Esophagus (tissue), 2 donors: Measurements from ENCODE around the gene SAMM50. TPM values are rescaled to one million over a fixed set of nuclear protein-coding genes. Genes with fewer than 3 reads are reported as not detected.
A peak's percentile ranks its signal among the peaks of the same experiment; 100 is the strongest.

ENCODE experiments used
- H3K27ac ChIP-seq, 2 donors: one replicate each; pipeline ENCODE4 v1.5.1; 2013; ENCODE audit warnings: low read depth in 2 of 2, mild to moderate bottlenecking in 2 of 2, inconsistent platforms in 1 of 2, low read length in 1 of 2, moderate library complexity in 1 of 2
- H3K27me3 ChIP-seq, 2 donors: one replicate each; pipeline ENCODE4 v1.6.1; 2013; ENCODE audit warnings: low read length in 2 of 2, control low read depth in 1 of 2, mild to moderate bottlenecking in 1 of 2; ENCODE audit not compliant: insufficient read depth in 2 of 2, control insufficient read depth in 1 of 2
- H3K36me3 ChIP-seq, 2 donors: one replicate each; pipeline ENCODE4 v1.6.1; 2013; ENCODE audit warnings: low read length in 1 of 2; ENCODE audit not compliant: control insufficient read depth in 2 of 2, insufficient read depth in 2 of 2
- H3K4me1 ChIP-seq, 2 donors: one replicate each; pipeline ENCODE4 v1.6.1; 2013; ENCODE audit warnings: low read length in 1 of 2; ENCODE audit not compliant: control insufficient read depth in 2 of 2, insufficient read depth in 2 of 2
- H3K4me3 ChIP-seq, 2 donors: one replicate each; pipeline ENCODE4 v1.5.1; 2013; ENCODE audit warnings: low read length in 2 of 2, mild to moderate bottlenecking in 2 of 2, low read depth in 1 of 2, moderate library complexity in 1 of 2
- H3K9me3 ChIP-seq, 2 donors: one replicate each; pipeline ENCODE4 v1.6.1; 2013; ENCODE audit warnings: mild to moderate bottlenecking in 2 of 2, low read depth in 1 of 2, low read length in 1 of 2, moderate library complexity in 1 of 2; ENCODE audit not compliant: control insufficient read depth in 2 of 2, insufficient read depth in 1 of 2
- whole genome bisulfite sequencing, 2 donors: extraction: QIAGEN DNeasy Blood & Tissue Kit; methylation state at CpG; one replicate each; pipeline ENCODE4 v1.1.7; 2013; 5-methylcytosine and 5-hydroxymethylcytosine counted together
- polyA plus RNA-seq, 2 donors: library from polyadenylated mRNA; stranded (reverse); fragments of 200-250 nt; gene quantifications; one replicate each; pipeline ENCODE4 v1.2.3, GENCODE V29; 2013
- donor health status: healthy with polysubstance abuse.
- donor health status: Bipolar disorder and iron deficiency.

The SAMM50 gene
- polyA plus RNA-seq, 2 donors = 8.6 to 28.9 TPM

- H3K27ac ChIP-seq = peak overlapping the region in 1 of 2 donors; percentile 40
Measured at GRCh38 chr22:44030702-44031082, 75.5 kb downstream of the SAMM50 start.

GRCh38 chr22:44031158-44031952, 76.1 kb downstream of the SAMM50 start:
- 65 to 77% methylated on average over 21 of the region's 21 CpGs for WGBS, 2 donors
- H3K4me1 ChIP-seq = no peaks in the 10 kb centered on the region
- no peaks in the 10 kb centered on the region for H3K27me3 ChIP-seq
- H3K27ac ChIP-seq = peak overlapping the region in 1 of 2 donors; percentile 40
- H3K36me3 ChIP-seq = no peaks in the 10 kb centered on the region
- H3K9me3 ChIP-seq = no peaks in the 10 kb centered on the region
- H3K4me3 ChIP-seq = no peak overlapping the region

More at GRCh38 chr22:44030702-44031082, 75.5 kb downstream of the SAMM50 start:
- H3K4me3 ChIP-seq = no peak overlapping the region
- H3K9me3 ChIP-seq = no peaks in the 10 kb centered on the region
- no peaks in the 10 kb centered on the region for H3K27me3 ChIP-seq
- no peaks in the 10 kb centered on the region for H3K4me1 ChIP-seq
- WGBS, 2 donors = 80 to 82% methylated on average over 8 of the region's 8 CpGs
- H3K36me3 ChIP-seq = no peaks in the 10 kb centered on the region

- no peaks in the 10 kb centered on the region for H3K9me3 ChIP-seq
- H3K27ac ChIP-seq = no peak overlapping the region
- no peaks in the 10 kb centered on the region for H3K4me1 ChIP-seq
- H3K27me3 ChIP-seq = no peaks in the 10 kb centered on the region
- no peaks in the 10 kb centered on the region for H3K36me3 ChIP-seq
- no peak overlapping the region for H3K4me3 ChIP-seq
- 86% methylated on average over 14 of the region's 14 CpGs for WGBS, 2 donors
Measured at GRCh38 chr22:44032126-44032730, 77.0 kb downstream of the SAMM50 start.

GRCh38 chr22:44033287-44033686, 78.0 kb downstream of the SAMM50 start:
- no peaks in the 10 kb centered on the region for H3K9me3 ChIP-seq
- 89 to 92% methylated on average over 7 of the region's 7 CpGs for WGBS, 2 donors
- peaks cover 3 to 4% of the 10 kb centered on the region in 2 donors for H3K4me1 ChIP-seq
- no peak overlapping the region for H3K27ac ChIP-seq
- H3K36me3 ChIP-seq = no peaks in the 10 kb centered on the region
- no peaks in the 10 kb centered on the region for H3K27me3 ChIP-seq
- H3K4me3 ChIP-seq = no peak overlapping the region

- H3K27ac ChIP-seq = no peak overlapping the region
- H3K27me3 ChIP-seq = no peaks in the 10 kb centered on the region
- WGBS, 2 donors = 71 to 81% methylated on average over 8 of the region's 8 CpGs
Measured at GRCh38 chr22:44033694-44034093, 78.5 kb downstream of the SAMM50 start.

GRCh38 chr22:44037519-44038375, 82.5 kb downstream of the SAMM50 start:
- Histone ChIP-seq H3K9me3 (no peaks in the 10 kb centered on the region), H3K27ac (peak overlapping the region; percentile 6 to 69), H3K4me1 (peaks cover 3 to 4% of the 10 kb centered on the region in 2 donors), H3K27me3 (no peaks in the 10 kb centered on the region), H3K36me3 (no peaks in the 10 kb centered on the region), H3K4me3 (no peak overlapping the region)
- WGBS, 2 donors = 36 to 60% methylated on average over 9 of the region's 9 CpGs

More at GRCh38 chr22:44033694-44034093, 78.5 kb downstream of the SAMM50 start:
- Histone ChIP-seq H3K9me3 (no peaks in the 10 kb centered on the region), H3K4me1 (peaks cover 3 to 4% of the 10 kb centered on the region in 2 donors), H3K36me3 (no peaks in the 10 kb centered on the region), H3K4me3 (no peak overlapping the region)

- H3K27me3 ChIP-seq = no peaks in the 10 kb centered on the region
- H3K27ac ChIP-seq = no peak overlapping the region
- WGBS, 2 donors = 86 to 91% methylated on average over 8 of the region's 8 CpGs
- no peak overlapping the region for H3K4me3 ChIP-seq
- H3K4me1 ChIP-seq = peaks cover 3 to 4% of the 10 kb centered on the region in 2 donors
- H3K9me3 ChIP-seq = no peaks in the 10 kb centered on the region
- H3K36me3 ChIP-seq = no peaks in the 10 kb centered on the region
Measured at GRCh38 chr22:44039566-44040171, 84.4 kb downstream of the SAMM50 start.

GRCh38 chr22:44042249-44043218, 87.3 kb downstream of the SAMM50 start:
- 61 to 62% methylated on average over 20 of the region's 20 CpGs for WGBS, 2 donors
- Histone ChIP-seq H3K4me1 (peaks cover 3 to 4% of the 10 kb centered on the region in 2 donors), H3K27ac (no peak overlapping the region), H3K9me3 (no peaks in the 10 kb centered on the region), H3K36me3 (no peaks in the 10 kb centered on the region), H3K27me3 (no peaks in the 10 kb centered on the region), H3K4me3 (no peak overlapping the region)
